Measurements from ENCODE around the gene FBXW11.
"Not testable (repeated sequence)": the region's sequence is repeated elsewhere in the genome, so short reads cannot be mapped to it uniquely, and the experiment has no call there.

Gene FBXW11

DNA sequence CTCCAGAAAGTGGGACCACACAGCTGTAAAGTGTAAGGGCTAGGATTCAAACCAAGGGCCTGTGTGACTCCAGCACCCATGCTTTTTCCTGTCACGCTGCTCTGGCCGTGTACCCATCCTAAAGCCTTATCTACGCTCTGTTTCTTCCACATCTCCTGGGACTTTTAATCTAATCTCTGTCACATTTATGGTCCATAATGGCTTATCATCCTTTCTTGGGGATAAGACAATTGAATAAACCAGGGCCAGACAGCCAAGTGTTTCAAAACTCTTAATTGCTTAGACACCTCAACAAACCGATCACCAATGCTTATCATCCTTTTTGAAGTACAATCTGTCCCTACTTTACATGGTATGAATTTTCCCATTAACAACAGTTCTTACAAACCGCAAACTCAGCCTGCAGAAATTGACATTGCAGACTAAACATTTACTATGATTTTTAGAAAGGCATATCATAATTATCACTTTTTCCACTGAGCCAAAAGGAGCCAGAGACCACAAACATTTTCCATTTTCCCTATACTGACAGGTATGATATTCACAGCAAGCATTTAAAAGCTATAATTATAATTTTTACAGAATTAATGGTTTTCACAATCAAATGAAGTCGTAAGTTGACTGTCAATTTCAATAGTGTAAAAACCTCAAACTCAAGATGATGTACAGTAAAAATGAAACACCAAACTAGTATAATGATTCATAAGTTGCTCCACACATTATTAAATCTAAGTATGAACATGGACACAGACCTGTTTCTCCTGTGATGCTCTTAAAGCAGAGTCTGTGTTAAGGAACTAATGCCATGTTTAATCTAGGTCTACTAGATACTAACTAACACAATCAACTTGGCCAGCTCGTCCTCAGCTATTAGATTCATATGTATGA lies 99.5 kb downstream of the FBXW11 start:
- no peak for DNase-seq

- no peak for DNase-seq
These were observed 100.3 kb downstream of the FBXW11 start for GRCh38 chr5:171906066-171906570.

DNA sequence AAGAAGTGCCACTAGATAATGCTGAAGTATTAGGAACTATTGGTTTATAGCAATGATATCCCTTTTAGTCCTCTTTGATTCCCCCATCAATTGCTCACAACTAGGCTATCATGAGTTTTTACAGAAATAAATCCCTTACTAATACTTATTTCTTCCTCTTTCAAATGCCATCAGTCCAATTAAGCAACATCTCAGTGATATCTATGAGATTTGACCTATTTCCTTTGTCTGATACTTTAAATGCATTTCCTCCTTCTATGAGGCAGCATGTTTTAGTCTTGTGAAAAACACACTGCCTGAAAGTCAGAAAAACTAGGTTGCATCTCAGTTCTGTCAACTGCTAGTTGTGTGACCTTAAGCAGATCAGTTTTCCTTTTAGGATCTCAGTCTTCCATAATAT lies 101.6 kb downstream of the FBXW11 start:
- peak; percentile 8 to 40 (median 30) for DNase-seq

DNA sequence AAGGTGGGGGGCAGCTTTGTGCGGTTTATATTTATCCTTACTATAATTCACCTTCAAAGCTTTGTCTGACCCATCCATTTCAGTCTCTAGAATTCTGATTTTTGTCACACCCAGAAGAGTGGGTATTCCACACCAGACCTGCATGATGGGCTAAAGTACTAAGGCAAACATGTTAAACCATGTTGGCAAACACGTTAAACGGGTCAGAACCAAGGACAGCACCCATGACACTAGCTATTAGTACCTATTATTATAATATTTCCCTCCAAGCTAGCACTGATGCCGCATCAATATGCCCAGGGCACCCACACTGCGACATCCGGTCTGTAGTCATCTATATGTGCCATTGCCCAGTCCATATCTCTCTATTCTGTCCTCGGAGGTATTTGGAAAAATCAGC lies 104.7 kb downstream of the FBXW11 start:
- no peak for DNase-seq

DNA sequence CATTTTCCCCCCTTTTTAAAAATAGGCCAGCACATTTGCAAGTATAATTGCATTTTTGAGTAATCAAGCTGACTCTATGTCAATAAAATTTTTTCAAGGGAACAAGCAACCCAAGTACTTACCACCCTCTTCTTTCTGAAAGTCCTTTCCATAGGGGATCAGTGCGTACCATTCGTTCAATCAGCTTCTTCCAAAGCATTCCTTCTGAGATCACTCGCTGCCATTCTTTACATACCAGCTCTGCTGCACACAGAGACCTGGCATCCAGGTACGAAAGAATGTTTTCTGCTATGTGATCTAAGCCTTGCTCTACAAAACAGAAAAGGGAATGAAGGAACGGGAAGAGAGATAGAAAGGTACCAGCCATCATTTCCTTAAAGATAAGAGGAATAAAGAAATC lies 106.6 kb downstream of the FBXW11 start:
- DNase-seq = no peak

DNA sequence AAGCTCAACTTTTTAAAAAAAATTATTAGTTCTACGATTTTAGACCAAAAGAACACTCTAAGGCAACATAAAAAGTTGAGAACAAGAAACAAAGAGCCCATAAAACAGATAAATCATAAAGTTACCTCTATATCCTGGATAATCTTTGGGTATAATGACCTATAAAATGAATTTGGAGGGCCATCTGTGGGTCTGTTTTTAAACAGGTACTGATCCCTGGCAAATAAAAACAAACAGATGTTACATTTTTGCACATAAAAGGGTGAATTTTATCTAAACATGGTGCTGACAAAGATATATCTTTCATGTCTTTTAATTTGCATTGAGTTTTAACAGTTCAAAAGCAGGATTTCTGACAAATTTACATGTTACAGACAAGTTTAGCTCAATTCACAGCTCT lies 107.6 kb downstream of the FBXW11 start:
- DNase-seq = no peak

DNA sequence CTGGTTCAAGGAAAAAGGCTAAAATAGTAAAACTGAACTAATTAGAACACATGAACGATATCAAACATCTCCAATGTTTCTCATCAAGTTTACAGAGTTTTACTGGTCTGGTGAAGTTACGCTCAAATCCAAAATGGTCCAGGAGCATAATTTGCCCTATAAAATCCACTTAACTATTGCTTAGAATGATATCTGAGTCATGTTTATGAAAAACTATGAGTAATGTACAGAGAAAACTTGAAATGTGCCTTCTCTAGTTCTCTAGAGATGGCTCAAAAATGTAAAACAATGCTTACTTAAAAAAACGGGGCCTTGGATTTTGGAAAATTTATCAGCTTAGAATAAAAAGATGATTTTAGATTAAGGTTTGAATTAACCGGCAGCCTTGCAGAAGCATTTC lies 108.1 kb downstream of the FBXW11 start:
- DNase-seq = no peak

- no peak for DNase-seq
These were observed 109.2 kb downstream of the FBXW11 start for GRCh38 chr5:171897231-171897630.

GRCh38 chr5:171895081-171895480 lies 111.4 kb downstream of the FBXW11 start:
- DNase-seq = no peak

DNA sequence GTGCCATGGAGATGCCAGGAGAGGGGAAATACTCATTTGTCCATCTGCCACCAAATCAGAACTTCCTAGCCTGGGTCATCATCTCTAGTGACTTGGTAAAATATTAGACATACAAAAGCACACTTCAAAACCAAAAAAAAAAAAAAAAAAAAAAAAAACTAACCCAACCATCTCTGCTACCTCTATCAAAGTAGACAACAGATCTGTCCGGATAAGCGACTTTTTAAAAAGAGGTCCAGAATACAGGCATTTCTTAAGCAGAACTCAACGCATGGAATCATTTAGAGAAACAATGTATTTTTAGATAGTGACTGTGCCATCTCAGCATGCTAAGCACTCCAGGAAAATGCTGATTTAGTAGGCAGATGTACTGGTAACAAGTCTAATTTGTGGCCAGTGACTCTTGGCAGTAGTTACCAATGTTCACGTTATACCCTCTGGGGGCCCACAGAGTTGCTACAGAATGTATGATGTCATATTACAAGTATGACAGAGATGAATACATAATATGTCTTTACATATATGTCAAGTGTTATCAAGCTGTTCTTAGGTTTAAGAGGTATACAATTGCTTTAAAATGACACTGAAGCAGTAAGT lies 113.0 kb downstream of the FBXW11 start:
- peak in 1 of 3 donors; percentile 14 for DNase-seq

DNA sequence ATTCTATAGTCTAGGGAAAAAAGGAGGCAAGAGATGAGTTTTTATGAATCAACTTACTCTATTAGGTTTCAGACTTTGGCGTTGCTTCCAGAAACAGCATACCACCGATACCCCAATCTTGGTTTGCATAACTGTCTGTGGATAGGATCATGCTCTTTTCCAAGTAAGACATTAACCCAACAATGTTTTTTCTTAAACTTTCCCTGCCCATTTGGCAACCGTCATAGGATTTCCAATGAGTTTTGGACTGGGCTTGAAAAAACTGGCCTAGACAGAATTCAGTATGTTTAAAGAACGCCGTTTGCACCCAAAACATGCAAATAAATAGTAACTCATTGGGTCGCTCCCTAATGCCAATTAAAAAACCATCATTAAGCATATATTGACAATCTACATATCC lies 114.8 kb downstream of the FBXW11 start:
- DNase-seq = no peak

- DNase-seq = no peak
These were observed 115.3 kb downstream of the FBXW11 start for GRCh38 chr5:171891150-171891549.

DNA sequence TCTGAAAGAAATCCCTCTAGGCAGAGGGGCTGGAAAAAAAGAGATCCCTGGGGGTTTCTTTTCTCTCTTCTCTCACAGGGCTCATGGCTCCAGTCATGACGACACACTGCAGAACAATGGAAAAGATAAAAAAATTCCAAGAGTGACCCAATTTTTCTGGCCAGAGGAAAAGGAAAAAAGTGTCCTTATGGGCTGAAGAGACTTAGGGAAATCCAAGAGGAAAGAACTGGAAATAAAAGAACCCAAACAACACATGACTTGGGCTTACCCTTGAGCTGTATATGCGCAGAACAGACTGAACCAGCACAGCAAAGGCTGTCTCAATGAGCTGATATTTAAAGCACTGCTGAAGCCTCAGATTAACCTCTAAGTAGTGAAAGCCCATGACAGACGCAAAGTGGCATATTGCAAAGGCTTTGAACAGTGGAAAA lies 118.4 kb downstream of the FBXW11 start:
- no peak for DNase-seq

DNA sequence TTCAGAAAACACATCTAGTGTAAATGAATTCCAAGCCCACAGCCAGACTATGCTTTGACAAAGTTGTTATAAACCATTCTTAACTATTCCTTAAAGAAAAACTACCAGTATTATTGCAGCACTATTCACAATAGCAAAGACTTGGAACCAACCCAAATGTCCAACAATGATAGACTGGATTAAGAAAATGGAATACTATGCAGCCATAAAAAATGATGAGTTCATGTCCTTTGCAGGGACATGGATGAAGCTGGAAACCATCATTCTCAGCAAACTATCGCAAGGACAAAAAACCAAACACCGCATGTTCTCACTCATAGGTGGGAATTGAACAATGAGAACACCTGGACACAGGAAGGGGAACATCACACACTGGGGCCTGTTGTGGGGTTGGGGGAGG lies 120.4 kb downstream of the FBXW11 start:
- not testable (repeated sequence) for DNase-seq

DNA sequence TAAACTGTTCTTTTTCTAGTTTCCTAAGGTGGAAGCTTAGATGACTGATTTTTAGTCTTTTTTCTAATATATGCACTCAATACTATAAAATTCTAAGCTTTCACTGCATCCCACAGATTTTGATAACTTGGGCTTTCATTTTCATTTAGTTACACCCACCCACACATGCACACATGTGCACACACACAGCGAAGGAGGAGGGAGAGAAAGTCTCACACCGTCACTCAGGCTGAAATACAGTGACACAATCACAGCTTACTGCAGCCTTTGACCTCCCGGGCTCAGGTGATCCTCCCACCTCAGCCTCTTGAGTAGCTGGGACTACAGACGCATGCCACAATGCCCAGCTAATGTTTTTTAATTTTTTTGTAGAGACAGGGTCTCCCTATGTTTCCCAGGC lies 124.3 kb downstream of the FBXW11 start:
- no peak for DNase-seq

DNA sequence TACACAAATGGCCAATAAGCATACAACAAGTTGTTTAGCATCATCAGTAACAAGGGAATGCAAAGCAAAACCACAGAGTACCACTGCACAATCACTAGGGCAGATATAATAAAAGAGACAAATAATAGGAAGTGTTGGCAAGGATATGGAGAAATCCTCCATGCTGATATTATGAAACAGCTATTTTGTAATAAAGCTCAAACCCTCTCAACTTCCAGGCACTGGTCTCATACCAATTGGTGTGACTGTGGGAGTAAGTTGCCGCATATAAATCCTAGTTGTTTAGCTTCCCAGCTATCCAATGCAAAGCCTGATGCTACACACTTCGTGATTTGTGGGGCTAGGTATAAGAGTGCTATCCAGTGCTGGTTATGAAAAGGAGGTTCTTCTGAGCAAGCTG lies 132.2 kb downstream of the FBXW11 start:
- DNase-seq = peak; percentile 58 to 79 (median 76)

- DNase-seq = no peak
These were observed 133.8 kb downstream of the FBXW11 start for GRCh38 chr5:171872666-171873065.

- peak; percentile 17 to 72 (median 67) for DNase-seq
These were observed 134.7 kb downstream of the FBXW11 start for GRCh38 chr5:171871711-171872110.

DNA sequence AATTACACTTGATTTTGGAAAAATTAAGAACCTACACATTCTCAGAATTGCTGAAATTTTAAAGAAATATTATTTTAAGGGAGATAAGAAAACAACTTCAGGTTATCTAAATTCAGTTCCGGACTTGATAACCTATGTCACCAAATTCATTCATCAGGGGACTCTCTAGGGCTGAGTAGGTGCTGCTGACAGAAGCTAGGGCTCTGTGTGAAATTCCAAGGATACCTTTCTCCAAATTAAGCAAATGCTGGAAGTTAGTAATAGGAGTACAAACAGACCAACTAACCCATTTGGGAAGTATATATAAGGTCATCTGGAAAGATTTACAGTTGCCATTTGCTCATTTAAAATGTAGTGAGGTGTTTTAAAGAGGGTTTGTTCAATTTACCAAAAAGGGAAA lies 136.5 kb downstream of the FBXW11 start:
- no peak for DNase-seq

GRCh38 chr5:171868236-171868635 lies 138.2 kb downstream of the FBXW11 start:
- no peak for DNase-seq

- DNase-seq = no peak
These were observed 138.7 kb downstream of the FBXW11 start for GRCh38 chr5:171867786-171868185.

DNA sequence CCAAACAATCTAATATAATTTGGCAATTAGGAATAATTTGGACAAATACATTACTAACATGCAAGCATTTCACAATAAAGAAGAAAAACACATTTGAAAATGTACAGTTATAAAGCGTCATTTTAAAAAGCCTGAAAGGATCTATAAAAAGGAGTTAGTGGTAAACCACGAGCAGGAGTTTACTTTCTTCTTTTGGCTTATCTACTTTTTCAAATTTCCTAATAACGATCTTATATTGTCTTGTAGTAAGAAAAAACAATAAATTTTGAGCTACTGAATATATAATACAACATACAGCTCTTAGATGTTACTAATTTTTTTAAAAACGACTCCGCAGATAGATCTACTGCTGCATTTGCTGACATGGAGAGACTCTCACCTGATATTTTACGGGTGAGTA lies 141.0 kb downstream of the FBXW11 start:
- DNase-seq = no peak

GRCh38 chr5:171863935-171864334 lies 142.5 kb downstream of the FBXW11 start:
- no peak for DNase-seq

DNA sequence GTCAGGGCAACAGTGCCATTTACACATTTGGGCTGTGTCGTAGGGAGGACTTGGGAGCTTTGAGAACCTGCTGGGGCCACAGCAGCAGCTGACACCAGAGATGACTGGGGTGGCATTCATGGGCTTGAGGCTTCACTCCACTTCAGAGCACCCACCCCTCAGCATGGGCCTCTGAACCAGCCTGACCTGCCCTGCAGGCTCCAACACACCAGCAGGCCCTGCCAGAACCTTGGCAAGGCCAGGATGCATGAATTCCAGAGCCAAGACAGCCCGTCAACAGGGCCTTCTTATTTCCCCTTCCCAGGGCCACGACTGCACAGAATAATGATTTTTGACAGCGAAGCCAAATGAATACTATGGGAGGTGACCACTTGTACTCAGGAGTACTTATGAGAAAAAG lies 143.8 kb downstream of the FBXW11 start:
- no peak for DNase-seq
